SK-N-SH (cell line): ENCODE data around the gene IL1R2. TPM values are rescaled to one million over a fixed set of nuclear protein-coding genes. Genes with fewer than 3 reads are reported as not detected.

Experiments used
- CTCF ChIA-PET: fragments of 300-600, 350-600 bp; formaldehyde crosslinking; extraction: SDS; loops from one replicate; lab custom pipeline; 2021; lab: Yijun Ruan, JAX
- POLR2A ChIA-PET: fragments of 350-600 bp; sonication (Branson Sonifier 250); formaldehyde crosslinking; extraction: SDS; loops from one replicate; lab custom pipeline; 2020; ENCODE audit warnings: antibody characterized with exemption, inconsistent platforms; lab: Yijun Ruan, JAX
- DNase-seq: peaks from one replicate; pipeline ENCODE4 v3.0.0; 2012
- H2AFZ ChIP-seq: fragments of 200-600 bp; sonication (generic); 2 replicates; pipeline ENCODE4 v1.8.1; 2016; ENCODE audit warnings: antibody characterized with exemption, mild to moderate bottlenecking, low read depth
- H3F3A ChIP-seq: fragments of 200-600 bp; sonication (generic); replicated peaks from 2 replicates; pipeline ENCODE3; 2016; ENCODE audit warnings: antibody characterized with exemption, mild to moderate bottlenecking; ENCODE audit not compliant: insufficient read depth
- H3K27ac ChIP-seq, 2 experiments: fragments of 200-500 bp in 1 of 2; fragments of 200-600 bp in 1 of 2; sonication (Bioruptor generic) in 1 of 2; sonication (generic), shearing (Covaris generic) in 1 of 2; 2 replicates each; pipeline versions ENCODE4 v1.5.1 to v1.6.1; 2014 to 2016; ENCODE audit warnings: low read depth in 2 of 2, inconsistent platforms in 1 of 2, low read length in 1 of 2, mild to moderate bottlenecking in 1 of 2, mixed read lengths in 1 of 2
- H3K27me3 ChIP-seq: fragments of 200-600 bp; sonication (generic), shearing (Covaris generic); 2 replicates; pipeline ENCODE4 v1.6.1; 2016; ENCODE audit warnings: mixed run types; ENCODE audit not compliant: insufficient read depth
- H3K36me3 ChIP-seq, 2 experiments: fragments of 200-500 bp in 1 of 2; fragments of 200-600 bp in 1 of 2; sonication (Bioruptor generic) in 1 of 2; sonication (generic) in 1 of 2; replicated peaks in 1 of 2; 2 replicates each; pipeline versions ENCODE3 to v1.5.1; 2014 to 2016; ENCODE audit warnings: low read length in 1 of 2, mild to moderate bottlenecking in 1 of 2; ENCODE audit not compliant: insufficient read depth in 2 of 2, control insufficient read depth in 1 of 2
- H3K4me1 ChIP-seq, 2 experiments: fragments of 200-500 bp in 1 of 2; fragments of 200-600 bp in 1 of 2; sonication (Bioruptor generic) in 1 of 2; sonication (generic), shearing (Covaris generic) in 1 of 2; 2 replicates each; pipeline versions ENCODE4 v1.5.1 to v1.6.1; 2014 to 2016; ENCODE audit warnings: low read depth in 1 of 2, low read length in 1 of 2, mixed run types in 1 of 2; ENCODE audit not compliant: insufficient read depth in 2 of 2, control insufficient read depth in 1 of 2
- H3K4me2 ChIP-seq: fragments of 200-600 bp; sonication (generic), shearing (Covaris generic); 2 replicates; pipeline ENCODE4 v1.6.1; 2017; ENCODE audit warnings: mixed run types
- H3K4me3 ChIP-seq, 2 experiments: fragments of 200-500 bp in 1 of 2; fragments of 200-600 bp in 1 of 2; sonication (Bioruptor generic) in 1 of 2; sonication (generic), shearing (Covaris generic) in 1 of 2; 2 replicates each; pipeline versions ENCODE4 v1.5.1 to v1.8.1; 2014 to 2016; ENCODE audit warnings: low read depth in 2 of 2, inconsistent platforms in 1 of 2, low read length in 1 of 2, mild to moderate bottlenecking in 1 of 2, mixed read lengths in 1 of 2, moderate library complexity in 1 of 2
- H3K79me2 ChIP-seq: fragments of 200-600 bp; sonication (generic); 2 replicates; pipeline ENCODE4 v1.8.1; 2017; ENCODE audit warnings: mild to moderate bottlenecking; ENCODE audit not compliant: insufficient read depth
- H3K9ac ChIP-seq: fragments of 200-600 bp; sonication (generic); 2 replicates; pipeline ENCODE4 v1.6.1; 2017; ENCODE audit warnings: mixed run types
- H3K9me2 ChIP-seq: fragments of 200-600 bp; sonication (generic); 2 replicates; pipeline ENCODE4 v1.6.1; 2017; ENCODE audit warnings: mixed run types
- H3K9me3 ChIP-seq: fragments of 200-600 bp; sonication (generic); 2 replicates; pipeline ENCODE4 v1.6.1; 2017; ENCODE audit warnings: mixed run types, mild to moderate bottlenecking, moderate library complexity
- H4K20me1 ChIP-seq: fragments of 200-600 bp; sonication (generic); 2 replicates; pipeline ENCODE4 v1.6.1; 2017; ENCODE audit warnings: mild to moderate bottlenecking, mixed run types; ENCODE audit not compliant: insufficient read depth
- FOSL2 ChIP-seq: IDR thresholded peaks from 2 replicates; pipeline ENCODE4 v1.4.0; 2012; ENCODE audit warnings: low read depth, mild to moderate bottlenecking, moderate library complexity, borderline replicate concordance
- FOXJ3 ChIP-seq: sonication (generic); formaldehyde crosslinking; IDR thresholded peaks from 2 replicates; pipeline ENCODE4 v1.5.1; 2020; ENCODE audit warnings: mild to moderate bottlenecking, missing genetic modification reagents
- GATA2 ChIP-seq: sonication (generic); formaldehyde crosslinking; IDR thresholded peaks from 2 replicates; pipeline ENCODE4 v1.5.0; 2020; ENCODE audit warnings: mild to moderate bottlenecking, missing genetic modification reagents
- MAX ChIP-seq: IDR thresholded peaks from 2 replicates; pipeline ENCODE4 v1.4.0; 2012; ENCODE audit warnings: low read depth
- MEF2A ChIP-seq: IDR thresholded peaks from 2 replicates; pipeline ENCODE4 v1.4.0; 2012; ENCODE audit warnings: low read depth, borderline replicate concordance
- PBX3 ChIP-seq: IDR thresholded peaks from 2 replicates; pipeline ENCODE4; 2012
- RCOR1 ChIP-seq: fragments of 150-350 bp; IDR thresholded peaks from 2 replicates; pipeline ENCODE4 v1.6.1; 2017; ENCODE audit warnings: antibody characterized with exemption, low read length
- REST ChIP-seq: IDR thresholded peaks from 2 replicates; pipeline ENCODE4 v1.6.1; 2012; ENCODE audit warnings: mild to moderate bottlenecking, low read depth, low read length, moderate library complexity
- RXRA ChIP-seq: IDR thresholded peaks from 2 replicates; pipeline ENCODE4 v1.4.0; 2012; ENCODE audit warnings: low read depth, mild to moderate bottlenecking, borderline replicate concordance
- SIN3A ChIP-seq: IDR thresholded peaks from 2 replicates; pipeline ENCODE4 v1.6.1; 2012; ENCODE audit warnings: low read depth, mild to moderate bottlenecking, low read length, moderate library complexity, borderline replicate concordance
- TAF1 ChIP-seq: IDR thresholded peaks from 2 replicates; pipeline ENCODE4 v1.6.1; 2012; ENCODE audit warnings: low read depth, mild to moderate bottlenecking, low read length, moderate library complexity, borderline replicate concordance
- TEAD4 ChIP-seq: IDR thresholded peaks from 2 replicates; pipeline ENCODE4 v1.4.0; 2012; ENCODE audit warnings: mild to moderate bottlenecking, borderline replicate concordance; ENCODE audit not compliant: insufficient read depth
- YY1 ChIP-seq: IDR thresholded peaks from 2 replicates; pipeline ENCODE4 v1.4.0; 2012; ENCODE audit warnings: low read depth, mild to moderate bottlenecking
- WGBS: methylation state at CpG from one replicate; pipeline ENCODE4 v1.1.6; 2017; ENCODE audit warnings: low lambda C conversion rate; 5-methylcytosine and 5-hydroxymethylcytosine counted together
- polyA plus RNA-seq, 3 experiments: library from polyadenylated mRNA; depleted of rRNA; stranded (reverse); fragments of >200 nt; gene quantifications; 2 replicates each; pipeline ENCODE4 v1.2.3, GENCODE V29; 2012
- TF ChIP-seq, protein P1 (sequence below): IDR thresholded peaks from 2 replicates; pipeline ENCODE4 v1.4.0; 2012; ENCODE audit warnings: low read depth, borderline replicate concordance

Gene IL1R2
- polyA plus RNA-seq, 1 of the 3 experiments (the other 2 are of a cell fraction): 0.16 TPM

DNA sequence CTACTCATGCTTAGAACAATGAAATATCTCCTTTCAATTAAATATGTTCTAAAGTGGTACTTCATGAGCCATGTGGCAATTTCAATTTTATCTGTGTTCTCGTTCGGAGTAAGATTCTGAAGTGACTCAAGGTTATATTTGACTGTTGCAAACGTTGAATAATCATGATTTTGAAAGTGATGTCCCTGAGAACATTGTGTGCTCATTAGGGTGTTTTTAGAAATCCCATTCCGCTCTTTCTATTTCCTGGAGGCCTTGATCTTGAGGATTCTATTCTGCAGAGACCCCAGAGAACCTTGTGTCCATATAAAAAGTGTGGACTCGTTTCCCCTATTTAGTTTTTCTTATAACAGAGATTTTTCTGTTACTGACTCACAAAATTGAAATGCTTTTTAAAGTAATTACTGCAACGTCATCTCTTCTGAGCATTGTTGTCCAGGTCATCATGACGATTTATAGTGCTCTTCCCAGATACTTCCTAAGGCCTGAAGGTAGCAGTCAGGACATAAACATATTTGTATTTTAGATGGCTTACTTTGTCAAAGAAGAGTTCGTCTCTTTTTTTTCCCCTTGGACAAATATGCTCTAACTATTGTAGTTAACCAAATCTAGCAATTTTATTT lies 27.2 kb downstream of the IL1R2 start:
- no peaks in the 10 kb centered on the region for H3K36me3 ChIP-seq
- DNase-seq: no peak
- H3K4me2 ChIP-seq: no peak overlapping the region
- 49% methylated on average over 8 of the region's 8 CpGs for WGBS
- CTCF ChIA-PET: interaction anchor here (1.4 to 3.9 kb wide), 6 partner anchors 11 to 433 kb away, joined by 3 to 159 read pairs (median 6); no protein-coding TSS in a partner anchor
- no peaks in the 10 kb centered on the region for H3F3A ChIP-seq
- H3K4me3 ChIP-seq: no peak overlapping the region
- H3K9me3 ChIP-seq: no peaks in the 10 kb centered on the region
- TF ChIP-seq RXRA (no peak), TAF1 (no peak), REST (no peak), FOXJ3 (CRISPR knock-in tag) (no peak), GATA2 (CRISPR knock-in tag) (no peak), FOSL2 (no peak), MAX (no peak), YY1 (no peak), SIN3A (no peak), MEF2A (no peak), TEAD4 (no peak), RCOR1 (no peak), PBX3 (no peak)
- TF ChIP-seq, protein P1, sequence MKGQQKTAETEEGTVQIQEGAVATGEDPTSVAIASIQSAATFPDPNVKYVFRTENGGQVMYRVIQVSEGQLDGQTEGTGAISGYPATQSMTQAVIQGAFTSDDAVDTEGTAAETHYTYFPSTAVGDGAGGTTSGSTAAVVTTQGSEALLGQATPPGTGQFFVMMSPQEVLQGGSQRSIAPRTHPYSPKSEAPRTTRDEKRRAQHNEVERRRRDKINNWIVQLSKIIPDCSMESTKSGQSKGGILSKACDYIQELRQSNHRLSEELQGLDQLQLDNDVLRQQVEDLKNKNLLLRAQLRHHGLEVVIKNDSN: no peak
- no peak overlapping the region for H2AFZ ChIP-seq
- no peak overlapping the region for H3K9ac ChIP-seq
- H3K27ac ChIP-seq: no peak overlapping the region
- POLR2A ChIA-PET: no interaction called here
- no peaks in the 10 kb centered on the region for H3K79me2 ChIP-seq
- no peaks in the 10 kb centered on the region for H3K27me3 ChIP-seq
- H3K4me1 ChIP-seq: no peaks in the 10 kb centered on the region
- no peaks in the 10 kb centered on the region for H4K20me1 ChIP-seq
- no peaks in the 10 kb centered on the region for H3K9me2 ChIP-seq
